K562 (cell line): ENCODE measurements around the gene NOX5. TPM values are rescaled to one million over a fixed set of nuclear protein-coding genes. Genes with fewer than 3 reads are reported as not detected.

Source experiments
- ADNP ChIP-seq: fragments of 200-800 bp; sonication (Bioruptor generic); IDR thresholded peaks from 2 replicates; pipeline ENCODE4 v1.6.1; 2016; ENCODE audit warnings: missing genetic modification characterization, missing compliant biosample characterization
- BRF1 ChIP-seq: IDR thresholded peaks from 3 replicates; pipeline ENCODE4 v1.6.1; 2011; ENCODE audit warnings: borderline replicate concordance, mild to moderate bottlenecking; ENCODE audit not compliant: insufficient read length; ENCODE audit errors: extremely low read depth
- CAMTA2 ChIP-seq: fragments of 250-450 bp; sonication (Bioruptor Pico); conservative IDR thresholded peaks from 2 replicates; pipeline ENCODE4 v1.5.1; 2022
- CBX3 ChIP-seq, 2 experiments: IDR thresholded peaks; 1 replicate in 1 of 2; 2 replicates in 1 of 2; pipeline ENCODE4 v1.6.1; 2012; ENCODE audit warnings: inconsistent platforms in 2 of 2, low read length in 2 of 2, borderline replicate concordance in 1 of 2, control low read depth in 1 of 2
- CC2D1A ChIP-seq: fragments of 450-650 bp; IDR thresholded peaks from 2 replicates; pipeline ENCODE4 v1.6.1; 2017; ENCODE audit warnings: mild to moderate bottlenecking
- ELF1 ChIP-seq: fragments of 200-800 bp; sonication (Bioruptor generic); IDR thresholded peaks from 2 replicates; pipeline ENCODE4 v1.6.1; 2016; ENCODE audit warnings: missing genetic modification characterization, missing compliant biosample characterization
- ETV5 ChIP-seq: sonication (generic); formaldehyde crosslinking; IDR thresholded peaks from 2 replicates; pipeline ENCODE4 v1.4.0; 2020; ENCODE audit warnings: low read depth, mild to moderate bottlenecking, missing genetic modification reagents
- FOS ChIP-seq: IDR thresholded peaks from 3 replicates; pipeline ENCODE4 v1.6.1; 2011; ENCODE audit not compliant: insufficient read length; ENCODE audit errors: extremely low read depth
- FOXA1 ChIP-seq: fragments of 450-650 bp; IDR thresholded peaks from 2 replicates; pipeline ENCODE4 v1.6.1; 2016; ENCODE audit warnings: mild to moderate bottlenecking, borderline replicate concordance
- FOXK2 ChIP-seq, 2 experiments: fragments of 450-650 bp; IDR thresholded peaks in 1 of 2; conservative IDR thresholded peaks in 1 of 2; 2 replicates each; pipeline ENCODE4 v1.6.1; 2016; ENCODE audit warnings: low read depth in 2 of 2, mild to moderate bottlenecking in 1 of 2
- JUNB ChIP-seq: fragments of 450-650 bp; formaldehyde crosslinking; conservative IDR thresholded peaks from 2 replicates; pipeline ENCODE4 v1.4.0; 2020; ENCODE audit warnings: mild to moderate bottlenecking
- MAZ ChIP-seq, 2 experiments: fragments of 450-650 bp in 1 of 2; sonication (generic) in 1 of 2; formaldehyde crosslinking; IDR thresholded peaks in 1 of 2; conservative IDR thresholded peaks in 1 of 2; 2 replicates each; pipeline versions ENCODE4 v1.4.0 to v1.5.0; 2020; ENCODE audit warnings: mild to moderate bottlenecking in 1 of 2, missing genetic modification reagents in 1 of 2
- MEF2A ChIP-seq: IDR thresholded peaks from 2 replicates; pipeline ENCODE4 v1.6.1; 2011; ENCODE audit warnings: low read depth, mild to moderate bottlenecking, low read length, moderate library complexity; ENCODE audit not compliant: control insufficient read depth
- NCOR1 ChIP-seq: fragments of 450-650 bp; IDR thresholded peaks from 2 replicates; pipeline ENCODE4 v1.6.1; 2016; ENCODE audit warnings: mild to moderate bottlenecking, moderate library complexity
- NR4A1 ChIP-seq, 2 experiments: fragments of 250-450 bp in 1 of 2; fragments of 450-650 bp in 1 of 2; sonication (Bioruptor Pico) in 1 of 2; IDR thresholded peaks; 2 replicates each; pipeline versions ENCODE4 v1.4.0 to v1.6.1; 2016 to 2020; ENCODE audit warnings: mild to moderate bottlenecking in 2 of 2, missing compliant biosample characterization in 1 of 2, missing genetic modification characterization in 1 of 2, moderate library complexity in 1 of 2
- RBM15 ChIP-seq: fragments of 200-400 bp; formaldehyde crosslinking; IDR thresholded peaks from 2 replicates; pipeline ENCODE4 v1.6.1; 2018; ENCODE audit warnings: mild to moderate bottlenecking, low read length, moderate library complexity; ENCODE audit not compliant: insufficient read depth
- SMAD2 ChIP-seq: fragments of 150-350 bp; IDR thresholded peaks from 2 replicates; pipeline ENCODE4 v1.6.1; 2014; ENCODE audit warnings: low read depth, mild to moderate bottlenecking, low read length
- SMARCE1 ChIP-seq: fragments of 450-650 bp; IDR thresholded peaks from 2 replicates; pipeline ENCODE4 v1.7.1; 2016; ENCODE audit warnings: mild to moderate bottlenecking
- SUPT5H ChIP-seq: fragments of 450-650 bp; IDR thresholded peaks from 2 replicates; pipeline ENCODE4 v1.6.1; 2016
- TARDBP ChIP-seq: fragments of 450-650 bp; IDR thresholded peaks from 2 replicates; pipeline ENCODE4 v1.6.1; 2016
- TRIM28 ChIP-seq: fragments of 450-650 bp; IDR thresholded peaks from 2 replicates; pipeline ENCODE4 v1.6.1; 2017
- VEZF1 ChIP-seq: fragments of 200-800 bp; sonication (Bioruptor generic); IDR thresholded peaks from 2 replicates; pipeline ENCODE4 v1.6.1; 2017; ENCODE audit warnings: missing genetic modification characterization, missing compliant biosample characterization
- YY1 ChIP-seq, 3 experiments: IDR thresholded peaks; 2 replicates each; pipeline ENCODE4 v1.6.1; 2011; ENCODE audit warnings: low read length in 2 of 3, mild to moderate bottlenecking in 2 of 3, moderate library complexity in 2 of 3, borderline replicate concordance in 1 of 3, control low read depth in 1 of 3, low read depth in 1 of 3; ENCODE audit not compliant: insufficient read depth in 3 of 3, insufficient replicate concordance in 2 of 3, control insufficient read depth in 1 of 3, insufficient read length in 1 of 3; ENCODE audit errors: extremely low read depth in 1 of 3
- ZEB2 ChIP-seq: fragments of 450-650 bp; IDR thresholded peaks from 2 replicates; pipeline ENCODE4 v1.6.1; 2016
- ZNF551 ChIP-seq: fragments of 250-450 bp; sonication (Bioruptor Pico); IDR thresholded peaks from 2 replicates; pipeline ENCODE4 v1.5.0; 2021; ENCODE audit warnings: mild to moderate bottlenecking, moderate library complexity
- ZNF707 ChIP-seq: fragments of 250-450 bp; sonication (Bioruptor Pico); conservative IDR thresholded peaks from 2 replicates; pipeline ENCODE4 v1.8.0; 2022; ENCODE audit warnings: inconsistent platforms, mild to moderate bottlenecking, moderate library complexity
- ZSCAN32 ChIP-seq: fragments of 450-650 bp; formaldehyde crosslinking; IDR thresholded peaks from 2 replicates; pipeline ENCODE4 v1.4.0; 2020; ENCODE audit warnings: mild to moderate bottlenecking, moderate library complexity
- polyA plus RNA-seq, 8 experiments: library from polyadenylated mRNA; depleted of rRNA in 4 of 8; stranded (reverse) in 5 of 8; unstranded in 3 of 8; fragments of >200 nt; fragmentation: Nextera tagmentation in 2 of 8; fragmentation: Illumina TruSeq in 1 of 8; extraction: Ambion mirVana in 2 of 8; extraction: Trizol in 1 of 8; gene quantifications; 2 replicates each; pipeline versions ENCODE4 v1.2.1 to v1.2.3, GENCODE V29; 2011 to 2014; ENCODE audit warnings: inconsistent platforms in 1 of 8, missing spikeins in 1 of 8
- total RNA-seq, 7 experiments: library from RNA; depleted of rRNA in 6 of 7; stranded (reverse); fragments of >200 nt in 6 of 7; fragmentation: Illumina TruSeq in 2 of 7; extraction: Trizol in 2 of 7; gene quantifications; 2 replicates each; pipeline versions ENCODE4 v1.2.1 to v1.2.3, GENCODE V29; 2011 to 2021; ENCODE audit warnings: low replicate concordance in 1 of 7
- TF ChIP-seq, protein P1 (sequence below): IDR thresholded peaks from 2 replicates; pipeline ENCODE4 v1.6.1; 2011; ENCODE audit not compliant: insufficient read length; ENCODE audit errors: extremely low read depth
- TF ChIP-seq, protein P2 (sequence below): sonication (generic); formaldehyde crosslinking; IDR thresholded peaks from 2 replicates; pipeline ENCODE4 v1.8.0; 2022; ENCODE audit warnings: mild to moderate bottlenecking, missing genetic modification reagents

NOX5 gene
- total and polyA plus RNA-seq, 9 of the 15 experiments (the other 6 are each of a cell fraction or from before 2014, with no cell fraction given): 0.01 TPM; not detected in 8

GRCh38 chr15:68991723-68992122, 22.8 kb upstream of the NOX5 start (continued):
- no peak for TF ChIP-seq ZNF551 (CRISPR knock-in tag)
- no peak for TF ChIP-seq FOS
- TF ChIP-seq TRIM28: peak; percentile 61; the same call in 1 of the 2 replicates
- TF ChIP-seq ZSCAN32 (CRISPR knock-in tag): no peak
- TF ChIP-seq, protein P1, sequence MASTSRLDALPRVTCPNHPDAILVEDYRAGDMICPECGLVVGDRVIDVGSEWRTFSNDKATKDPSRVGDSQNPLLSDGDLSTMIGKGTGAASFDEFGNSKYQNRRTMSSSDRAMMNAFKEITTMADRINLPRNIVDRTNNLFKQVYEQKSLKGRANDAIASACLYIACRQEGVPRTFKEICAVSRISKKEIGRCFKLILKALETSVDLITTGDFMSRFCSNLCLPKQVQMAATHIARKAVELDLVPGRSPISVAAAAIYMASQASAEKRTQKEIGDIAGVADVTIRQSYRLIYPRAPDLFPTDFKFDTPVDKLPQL: no peak
- TF ChIP-seq, protein P2, sequence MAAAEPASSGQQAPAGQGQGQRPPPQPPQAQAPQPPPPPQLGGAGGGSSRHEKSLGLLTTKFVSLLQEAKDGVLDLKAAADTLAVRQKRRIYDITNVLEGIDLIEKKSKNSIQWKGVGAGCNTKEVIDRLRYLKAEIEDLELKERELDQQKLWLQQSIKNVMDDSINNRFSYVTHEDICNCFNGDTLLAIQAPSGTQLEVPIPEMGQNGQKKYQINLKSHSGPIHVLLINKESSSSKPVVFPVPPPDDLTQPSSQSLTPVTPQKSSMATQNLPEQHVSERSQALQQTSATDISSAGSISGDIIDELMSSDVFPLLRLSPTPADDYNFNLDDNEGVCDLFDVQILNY (CRISPR knock-in tag): no peak
- peak; percentile 96 for TF ChIP-seq SMARCE1
- peak; percentile 99 for TF ChIP-seq NCOR1
- peak; percentile 70 for TF ChIP-seq VEZF1
- TF ChIP-seq YY1 (IDR thresholded peaks at IDR 0.05; ENCODE audit: borderline replicate concordance in 1 of 3, control insufficient read depth in 1 of 3, extremely low read depth in 1 of 3, insufficient read depth in 3 of 3, insufficient read length in 1 of 3, insufficient replicate concordance in 2 of 3, low read depth in 1 of 3, low read length in 2 of 3): no peak
- TF ChIP-seq FOXK2 (conservative IDR thresholded peaks at IDR 0.05 in 1 of 2, IDR thresholded peaks at IDR 0.05 in 1 of 2; ENCODE audit: low read depth in 2 of 2): peak in 1 of 2 experiments; percentile 32; a peak in 1 of 4 replicates
- no peak for TF ChIP-seq ELF1 (tag)
- peak; percentile 38; the same call in 1 of the 2 replicates for TF ChIP-seq ADNP
- no peak for TF ChIP-seq JUNB (CRISPR knock-in tag)
- peak; percentile 97; the same call in 1 of the 2 replicates for TF ChIP-seq CC2D1A
- no peak for TF ChIP-seq BRF1
- TF ChIP-seq MAZ (CRISPR knock-in tag; conservative IDR thresholded peaks at IDR 0.05 in 1 of 2, IDR thresholded peaks at IDR 0.05 in 1 of 2): no peak; a peak in 2 of 4 replicates
- no peak for TF ChIP-seq ETV5 (CRISPR knock-in tag)
- TF ChIP-seq ZNF707: no peak
- no peak for TF ChIP-seq NR4A1 (CRISPR knock-in tag; IDR thresholded peaks at IDR 0.05)
- peak; percentile 94 for TF ChIP-seq NR4A1 (tag; IDR thresholded peaks at IDR 0.05)
- peak; percentile 89 for TF ChIP-seq TARDBP
- peak; percentile 73; the same call in 1 of the 2 replicates for TF ChIP-seq ZEB2
- peak in 1 of 2 experiments; percentile 81; a peak in 2 of 3 replicates for TF ChIP-seq CBX3 (IDR thresholded peaks at IDR 0.05; ENCODE audit: borderline replicate concordance in 1 of 2, low read length in 2 of 2)
- no peak for TF ChIP-seq CAMTA2 (CRISPR knock-in tag)
- no peak for TF ChIP-seq SMAD2
- no peak for TF ChIP-seq RBM15
- no peak for TF ChIP-seq FOXA1
- no peak for TF ChIP-seq SUPT5H
- TF ChIP-seq MEF2A: peak; percentile 59; the same call in 1 of the 2 replicates
